Measurements from ENCODE around the gene JUND. TPM values are rescaled to one million over a fixed set of nuclear protein-coding genes. Genes with fewer than 3 reads are reported as not detected.

JUND gene
- total RNA-seq, 4 donors from 2014 or later, result 629 to 753 (median 680) TPM

- Histone ChIP-seq H3K36me3 (peaks cover 0 to 31% (median 0%) of the 10 kb centered on the region in 3 donors), H3K4me1 (peaks cover 14 to 61% (median 18%) of the 10 kb centered on the region in 4 donors), H3K27me3 (no peaks in the 10 kb centered on the region), H3K4me3 (peak overlapping the region; percentile 72 to 100 (median 90)), H3K27ac (peak overlapping the region; percentile 100), H3K9me3 (no peaks in the 10 kb centered on the region)
- peak; percentile 86 to 94 (median 92) for DNase-seq
- TF ChIP-seq POLR2A (IDR thresholded peaks at IDR 0.05), result peak; percentile 92 to 95
- TF ChIP-seq, protein P1, sequence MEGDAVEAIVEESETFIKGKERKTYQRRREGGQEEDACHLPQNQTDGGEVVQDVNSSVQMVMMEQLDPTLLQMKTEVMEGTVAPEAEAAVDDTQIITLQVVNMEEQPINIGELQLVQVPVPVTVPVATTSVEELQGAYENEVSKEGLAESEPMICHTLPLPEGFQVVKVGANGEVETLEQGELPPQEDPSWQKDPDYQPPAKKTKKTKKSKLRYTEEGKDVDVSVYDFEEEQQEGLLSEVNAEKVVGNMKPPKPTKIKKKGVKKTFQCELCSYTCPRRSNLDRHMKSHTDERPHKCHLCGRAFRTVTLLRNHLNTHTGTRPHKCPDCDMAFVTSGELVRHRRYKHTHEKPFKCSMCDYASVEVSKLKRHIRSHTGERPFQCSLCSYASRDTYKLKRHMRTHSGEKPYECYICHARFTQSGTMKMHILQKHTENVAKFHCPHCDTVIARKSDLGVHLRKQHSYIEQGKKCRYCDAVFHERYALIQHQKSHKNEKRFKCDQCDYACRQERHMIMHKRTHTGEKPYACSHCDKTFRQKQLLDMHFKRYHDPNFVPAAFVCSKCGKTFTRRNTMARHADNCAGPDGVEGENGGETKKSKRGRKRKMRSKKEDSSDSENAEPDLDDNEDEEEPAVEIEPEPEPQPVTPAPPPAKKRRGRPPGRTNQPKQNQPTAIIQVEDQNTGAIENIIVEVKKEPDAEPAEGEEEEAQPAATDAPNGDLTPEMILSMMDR (IDR thresholded peaks at IDR 0.05), result peak in 1 of 6 experiments; percentile 20
Observed at GRCh38 chr19:18280247-18281081, 958 bp downstream of the JUND start.

DNA sequence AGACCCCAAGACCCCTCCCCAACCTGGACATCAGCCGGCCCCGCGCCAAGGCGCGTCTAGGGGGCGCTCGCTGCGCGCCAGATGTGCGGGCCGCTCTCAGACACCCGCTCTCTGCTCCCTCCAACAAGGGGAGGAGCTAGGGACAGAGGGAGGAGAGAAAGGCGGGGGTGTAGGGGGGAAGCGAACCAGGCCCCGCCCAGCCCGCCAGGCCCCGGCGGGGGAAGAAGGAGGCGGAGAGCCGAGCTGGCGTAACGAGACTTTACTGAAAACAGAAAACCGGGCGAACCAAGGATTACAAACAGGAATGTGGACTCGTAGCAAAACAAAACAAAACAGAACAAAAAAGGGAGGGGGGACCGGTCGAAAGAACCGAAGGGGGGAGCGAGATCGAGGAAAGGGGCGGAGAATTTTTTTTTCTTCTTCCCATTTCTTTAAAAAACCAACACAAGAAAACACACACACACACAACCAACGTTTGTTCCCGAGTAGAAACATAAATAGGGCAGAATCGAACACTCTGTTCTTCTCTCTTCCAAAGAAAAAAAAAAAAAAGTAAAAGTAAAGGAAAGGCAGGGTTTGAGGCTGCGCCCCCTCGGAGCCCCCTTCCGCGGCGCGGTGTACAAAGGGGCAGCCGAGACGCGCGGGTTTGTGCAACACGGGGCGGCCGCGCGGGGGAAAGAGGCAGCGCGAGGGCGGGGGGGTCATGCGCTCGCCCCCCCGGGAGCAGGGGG lies 1.7 kb downstream of the JUND start:
- DNase-seq, result peak; percentile 92 to 96 (median 93)
- TF ChIP-seq, protein P1 (IDR thresholded peaks at IDR 0.05), result peak; percentile 85 to 97 (median 92)
- TF ChIP-seq POLR2A (IDR thresholded peaks at IDR 0.05), result peak; percentile 75 to 97
- no peaks in the 10 kb centered on the region for H3K9me3 ChIP-seq

DNA sequence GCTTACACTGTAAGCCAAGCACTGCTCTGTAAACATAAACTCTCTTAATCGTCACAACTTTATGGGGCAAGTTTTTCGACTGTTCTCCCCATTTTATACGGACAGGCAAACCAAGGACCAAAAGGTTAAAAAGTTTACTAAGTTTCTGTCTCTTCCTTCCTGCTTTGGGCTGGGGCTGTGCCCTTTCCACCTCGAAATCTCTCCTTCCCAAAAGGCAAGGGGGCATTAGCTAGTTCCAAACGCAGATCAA lies 2.2 kb downstream of the JUND start:
- Histone ChIP-seq H3K36me3 (peaks cover 0 to 31% (median 0%) of the 10 kb centered on the region in 3 donors), H3K9me3 (no peaks in the 10 kb centered on the region), H3K4me1 (peaks cover 17 to 61% (median 22%) of the 10 kb centered on the region in 4 donors), H3K27ac (peak overlapping the region; percentile 100), H3K4me3 (peak overlapping the region; percentile 72 to 100 (median 90)), H3K27me3 (no peaks in the 10 kb centered on the region)
- no peak for DNase-seq
- TF ChIP-seq POLR2A (IDR thresholded peaks at IDR 0.05), result no peak
- TF ChIP-seq, protein P1 (IDR thresholded peaks at IDR 0.05), result no peak

More for the DNA sequence above, 1.7 kb downstream of the JUND start:
- Histone ChIP-seq H3K4me1 (peaks cover 17 to 61% (median 20%) of the 10 kb centered on the region in 4 donors), H3K27ac (peak overlapping the region; percentile 100), H3K4me3 (peak overlapping the region; percentile 72 to 100 (median 90)), H3K36me3 (peaks cover 0 to 31% (median 0%) of the 10 kb centered on the region in 3 donors), H3K27me3 (no peaks in the 10 kb centered on the region)

DNA sequence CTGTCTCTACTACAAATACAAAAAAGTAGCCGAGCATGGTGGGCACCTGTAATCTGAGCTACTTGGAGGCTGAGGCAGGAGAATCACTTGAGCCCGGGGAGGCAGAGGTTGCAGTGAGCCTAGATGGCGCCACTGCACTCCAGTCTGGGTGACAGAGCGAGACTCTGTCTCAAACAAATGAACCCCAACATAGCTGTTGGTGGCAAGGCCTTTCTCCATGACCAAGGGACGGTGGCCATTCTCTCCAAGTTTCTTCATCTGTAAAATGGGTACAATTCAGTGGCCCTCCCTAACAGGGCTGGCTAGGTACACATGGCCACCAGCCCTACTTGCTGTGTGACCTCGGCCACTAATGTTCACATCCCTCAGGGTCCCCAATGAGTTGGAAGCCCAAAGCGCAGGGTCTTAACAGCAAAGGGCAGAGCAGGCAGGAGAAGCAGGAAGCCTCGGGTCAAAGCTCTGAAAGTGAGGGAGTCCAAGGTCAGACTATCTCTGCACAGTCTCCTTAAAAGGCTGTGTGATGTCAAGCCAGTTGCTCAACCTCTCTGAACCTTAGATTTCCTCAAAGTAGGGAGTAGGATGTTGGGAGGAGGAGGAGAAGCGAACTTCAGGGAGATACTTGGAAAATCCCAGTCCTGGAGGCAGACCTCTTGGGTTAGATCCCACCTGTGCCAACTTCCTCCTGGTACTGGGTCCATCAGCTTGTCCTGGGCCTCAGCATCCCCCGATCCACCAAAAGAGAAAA lies 2.7 kb downstream of the JUND start:
- peak overlapping the region; percentile 100 for H3K27ac ChIP-seq
- H3K9me3 ChIP-seq, result no peaks in the 10 kb centered on the region
- peak in 2 of 3 donors; percentile 45 to 70 for DNase-seq
- H3K27me3 ChIP-seq, result no peaks in the 10 kb centered on the region
- H3K36me3 ChIP-seq, result peaks cover 0 to 31% (median 0%) of the 10 kb centered on the region in 3 donors
- peak overlapping the region; percentile 72 to 100 (median 90) for H3K4me3 ChIP-seq
- peaks cover 17 to 65% (median 25%) of the 10 kb centered on the region in 4 donors for H3K4me1 ChIP-seq
- TF ChIP-seq POLR2A (IDR thresholded peaks at IDR 0.05), result no peak
- TF ChIP-seq, protein P1 (IDR thresholded peaks at IDR 0.05), result peak in 4 of 6 experiments; percentile 31 to 40 (median 36)

- peaks cover 0 to 29% (median 0%) of the 10 kb centered on the region in 3 donors for H3K36me3 ChIP-seq
- H3K9me3 ChIP-seq, result no peaks in the 10 kb centered on the region
- no peaks in the 10 kb centered on the region for H3K27me3 ChIP-seq
- peak; percentile 23 to 66 for TF ChIP-seq POLR2A (IDR thresholded peaks at IDR 0.05)
- TF ChIP-seq, protein P1 (IDR thresholded peaks at IDR 0.05), result peak in 3 of 6 experiments; percentile 26 to 36 (median 27)
- H3K4me3 ChIP-seq, result peak overlapping the region in 2 of 4 donors; percentile 7 to 36
- H3K27ac ChIP-seq, result peak overlapping the region; percentile 47 to 90 (median 64)
- H3K4me1 ChIP-seq, result peaks cover 10 to 62% (median 19%) of the 10 kb centered on the region in 4 donors
- DNase-seq, result peak in 2 of 3 donors; percentile 91 to 92
Observed at GRCh38 chr19:18274781-18275356, 6.6 kb downstream of the JUND start.

All from Peyer's patch (tissue), 4 donors.